Measurements from ENCODE around the gene CBX7. TPM values are rescaled to one million over a fixed set of nuclear protein-coding genes. Genes with fewer than 3 reads are reported as not detected.
A peak's percentile ranks its signal among the peaks of the same experiment; 100 is the strongest.

The CBX7 gene
- polyA plus RNA-seq, 1 donor = 15.3 TPM

GRCh38 chr22:39132871-39133524 lies 19.5 kb downstream of the CBX7 start:
- Histone ChIP-seq H3K27ac (ENCODE audit: low read length) (no peak overlapping the region), H3K4me1 (ENCODE audit: control insufficient read depth, insufficient read depth, low read length) (peaks cover 24% of the 10 kb centered on the region), H3K27me3 (ENCODE audit: control insufficient read depth, insufficient read depth, low read length) (no peaks in the 10 kb centered on the region), H3K9me3 (ENCODE audit: control insufficient read depth, low read depth, low read length) (no peaks in the 10 kb centered on the region), H3K36me3 (ENCODE audit: control insufficient read depth, insufficient read depth, low read length) (peaks cover 6% of the 10 kb centered on the region), H3K4me3 (ENCODE audit: low read length) (no peak overlapping the region)
- no CpG with 5 or more reads among the region's 22 CpGs for WGBS (ENCODE audit: insufficient coverage, low lambda C conversion rate)
- DNase-seq = no peak

GRCh38 chr22:39132281-39132680 lies 20.2 kb downstream of the CBX7 start:
- no peaks in the 10 kb centered on the region for H3K9me3 ChIP-seq (ENCODE audit: control insufficient read depth, low read depth, low read length)
- WGBS (ENCODE audit: insufficient coverage, low lambda C conversion rate) = no CpG with 5 or more reads among the region's 6 CpGs
- H3K27ac ChIP-seq (ENCODE audit: low read length) = no peak overlapping the region
- peaks cover 24% of the 10 kb centered on the region for H3K4me1 ChIP-seq (ENCODE audit: control insufficient read depth, insufficient read depth, low read length)
- DNase-seq = no peak
- no peak overlapping the region for H3K4me3 ChIP-seq (ENCODE audit: low read length)
- peaks cover 6% of the 10 kb centered on the region for H3K36me3 ChIP-seq (ENCODE audit: control insufficient read depth, insufficient read depth, low read length)
- H3K27me3 ChIP-seq (ENCODE audit: control insufficient read depth, insufficient read depth, low read length) = no peaks in the 10 kb centered on the region

GRCh38 chr22:39130892-39131855 lies 21.3 kb downstream of the CBX7 start:
- H3K4me1 ChIP-seq (ENCODE audit: control insufficient read depth, insufficient read depth, low read length) = peaks cover 24% of the 10 kb centered on the region
- 80% methylated on average over 1 of the region's 24 CpGs for WGBS (ENCODE audit: insufficient coverage, low lambda C conversion rate)
- no peak overlapping the region for H3K4me3 ChIP-seq (ENCODE audit: low read length)
- H3K36me3 ChIP-seq (ENCODE audit: control insufficient read depth, insufficient read depth, low read length) = peaks cover 6% of the 10 kb centered on the region
- H3K27me3 ChIP-seq (ENCODE audit: control insufficient read depth, insufficient read depth, low read length) = no peaks in the 10 kb centered on the region
- no peaks in the 10 kb centered on the region for H3K9me3 ChIP-seq (ENCODE audit: control insufficient read depth, low read depth, low read length)
- DNase-seq = no peak
- no peak overlapping the region for H3K27ac ChIP-seq (ENCODE audit: low read length)

- Histone ChIP-seq H3K27me3 (ENCODE audit: control insufficient read depth, insufficient read depth, low read length) (no peaks in the 10 kb centered on the region), H3K27ac (ENCODE audit: low read length) (no peak overlapping the region)
- WGBS (ENCODE audit: insufficient coverage, low lambda C conversion rate) = no CpG with 5 or more reads among the region's 8 CpGs
These were observed 22.3 kb downstream of the CBX7 start for GRCh38 chr22:39130152-39130704.

GRCh38 chr22:39129746-39130145 lies 22.7 kb downstream of the CBX7 start:
- Histone ChIP-seq H3K4me1 (ENCODE audit: control insufficient read depth, insufficient read depth, low read length) (peaks cover 24% of the 10 kb centered on the region), H3K36me3 (ENCODE audit: control insufficient read depth, insufficient read depth, low read length) (peaks cover 6% of the 10 kb centered on the region), H3K27me3 (ENCODE audit: control insufficient read depth, insufficient read depth, low read length) (no peaks in the 10 kb centered on the region), H3K9me3 (ENCODE audit: control insufficient read depth, low read depth, low read length) (no peaks in the 10 kb centered on the region), H3K27ac (ENCODE audit: low read length) (no peak overlapping the region), H3K4me3 (ENCODE audit: low read length) (no peak overlapping the region)
- WGBS (ENCODE audit: insufficient coverage, low lambda C conversion rate) = no CpG with 5 or more reads among the region's 9 CpGs
- DNase-seq = no peak

More at GRCh38 chr22:39130152-39130704, 22.3 kb downstream of the CBX7 start:
- Histone ChIP-seq H3K4me3 (ENCODE audit: low read length) (no peak overlapping the region), H3K9me3 (ENCODE audit: control insufficient read depth, low read depth, low read length) (no peaks in the 10 kb centered on the region), H3K4me1 (ENCODE audit: control insufficient read depth, insufficient read depth, low read length) (peaks cover 24% of the 10 kb centered on the region), H3K36me3 (ENCODE audit: control insufficient read depth, insufficient read depth, low read length) (peaks cover 6% of the 10 kb centered on the region)
- DNase-seq = no peak

- no CpG with 5 or more reads among the region's 4 CpGs for WGBS (ENCODE audit: insufficient coverage, low lambda C conversion rate)
These were observed 23.4 kb downstream of the CBX7 start for GRCh38 chr22:39129081-39129480.

GRCh38 chr22:39128508-39128907 lies 24.0 kb downstream of the CBX7 start:
- DNase-seq = no peak
- Histone ChIP-seq H3K36me3 (ENCODE audit: control insufficient read depth, insufficient read depth, low read length) (peaks cover 6% of the 10 kb centered on the region), H3K27ac (ENCODE audit: low read length) (peak overlapping the region; percentile 56), H3K4me3 (ENCODE audit: low read length) (no peak overlapping the region), H3K4me1 (ENCODE audit: control insufficient read depth, insufficient read depth, low read length) (peaks cover 24% of the 10 kb centered on the region), H3K9me3 (ENCODE audit: control insufficient read depth, low read depth, low read length) (no peaks in the 10 kb centered on the region), H3K27me3 (ENCODE audit: control insufficient read depth, insufficient read depth, low read length) (no peaks in the 10 kb centered on the region)
- no CpG with 5 or more reads among the region's 6 CpGs for WGBS (ENCODE audit: insufficient coverage, low lambda C conversion rate)

More at GRCh38 chr22:39129081-39129480, 23.4 kb downstream of the CBX7 start:
- Histone ChIP-seq H3K27me3 (ENCODE audit: control insufficient read depth, insufficient read depth, low read length) (no peaks in the 10 kb centered on the region), H3K36me3 (ENCODE audit: control insufficient read depth, insufficient read depth, low read length) (peaks cover 6% of the 10 kb centered on the region), H3K27ac (ENCODE audit: low read length) (peak overlapping the region; percentile 56), H3K9me3 (ENCODE audit: control insufficient read depth, low read depth, low read length) (no peaks in the 10 kb centered on the region), H3K4me1 (ENCODE audit: control insufficient read depth, insufficient read depth, low read length) (peaks cover 24% of the 10 kb centered on the region), H3K4me3 (ENCODE audit: low read length) (no peak overlapping the region)
- peak; percentile 83 to 94 for DNase-seq

- DNase-seq = no peak
- no peak overlapping the region for H3K27ac ChIP-seq (ENCODE audit: low read length)
- WGBS (ENCODE audit: insufficient coverage, low lambda C conversion rate) = 89% methylated on average over 1 of the region's 5 CpGs
- H3K4me3 ChIP-seq (ENCODE audit: low read length) = no peak overlapping the region
- H3K27me3 ChIP-seq (ENCODE audit: control insufficient read depth, insufficient read depth, low read length) = no peaks in the 10 kb centered on the region
- H3K4me1 ChIP-seq (ENCODE audit: control insufficient read depth, insufficient read depth, low read length) = peaks cover 18% of the 10 kb centered on the region
- H3K9me3 ChIP-seq (ENCODE audit: control insufficient read depth, low read depth, low read length) = no peaks in the 10 kb centered on the region
- no peaks in the 10 kb centered on the region for H3K36me3 ChIP-seq (ENCODE audit: control insufficient read depth, insufficient read depth, low read length)
These were observed 26.9 kb downstream of the CBX7 start for GRCh38 chr22:39125622-39126021.

- H3K36me3 ChIP-seq (ENCODE audit: control insufficient read depth, insufficient read depth, low read length) = no peaks in the 10 kb centered on the region
- no peaks in the 10 kb centered on the region for H3K9me3 ChIP-seq (ENCODE audit: control insufficient read depth, low read depth, low read length)
- DNase-seq = no peak
- H3K27ac ChIP-seq (ENCODE audit: low read length) = no peak overlapping the region
- H3K4me1 ChIP-seq (ENCODE audit: control insufficient read depth, insufficient read depth, low read length) = peaks cover 4% of the 10 kb centered on the region
- WGBS (ENCODE audit: insufficient coverage, low lambda C conversion rate) = no CpG with 5 or more reads among the region's 33 CpGs
- no peaks in the 10 kb centered on the region for H3K27me3 ChIP-seq (ENCODE audit: control insufficient read depth, insufficient read depth, low read length)
- no peak overlapping the region for H3K4me3 ChIP-seq (ENCODE audit: low read length)
These were observed 28.5 kb downstream of the CBX7 start for GRCh38 chr22:39123751-39124581.
